Upper lobe of left lung (tissue), 6 donors: ENCODE results near the gene PSAT1. TPM values are rescaled to one million over a fixed set of nuclear protein-coding genes. Genes with fewer than 3 reads are reported as not detected.
A peak's percentile ranks its signal among the peaks of the same experiment; 100 is the strongest.

ENCODE experiments used
- ATAC-seq, 2 donors: fragments of 200-7000 bp; cut with Tn5 transposase; one replicate each; pipeline ENCODE4 v1.9.1; 2022; ENCODE audit warnings: mild to moderate bottlenecking in 2 of 2, moderate library complexity in 2 of 2; ENCODE audit not compliant: low FRiP score in 2 of 2
- DNase-seq, 2 donors: peaks; one replicate each; pipeline ENCODE4 v3.0.0-alpha.2; 2019 to 2020
- H3K27ac ChIP-seq, 4 donors: fragments of 200-600 bp; sonication (generic); one replicate each; pipeline ENCODE4 v1.5.1; 2016 to 2019
- H3K27me3 ChIP-seq, 4 donors: fragments of 200-600 bp; sonication (generic); one replicate each; pipeline ENCODE4 v1.5.1; 2017 to 2019
- H3K36me3 ChIP-seq, 4 donors: fragments of 200-600 bp; sonication (generic); one replicate each; pipeline ENCODE4 v1.5.1; 2016 to 2019
- H3K4me1 ChIP-seq, 4 donors: fragments of 200-600 bp; sonication (generic); one replicate each; pipeline ENCODE4 v1.5.1; 2018 to 2019
- H3K4me3 ChIP-seq, 4 donors: fragments of 200-600 bp; sonication (generic); one replicate each; pipeline ENCODE4 v1.5.1; 2017 to 2019; ENCODE audit warnings: mild to moderate bottlenecking in 2 of 4, moderate library complexity in 1 of 4
- H3K9me3 ChIP-seq, 4 donors: fragments of 200-600 bp; sonication (generic); one replicate each; pipeline ENCODE4 v1.5.1; 2018 to 2019
- CTCF ChIP-seq, 6 experiments: fragments of 450-650 bp in 4 of 6; fragments of 200-600 bp in 2 of 6; sonication (generic) in 2 of 6; IDR thresholded peaks; one replicate each; pipeline ENCODE4 v1.5.1; 2016 to 2019; ENCODE audit warnings: antibody characterized with exemption in 6 of 6
- EP300 ChIP-seq, 4 donors: sonication (generic); formaldehyde crosslinking; IDR thresholded peaks; one replicate each; pipeline ENCODE4 v1.5.1; 2017; ENCODE audit warnings: antibody characterized with exemption in 4 of 4, control low read depth in 2 of 4
- POLR2A ChIP-seq, 4 donors: fragments of 450-650 bp; IDR thresholded peaks; one replicate each; pipeline ENCODE4 v1.5.1; 2016 to 2017; ENCODE audit warnings: antibody characterized with exemption in 4 of 4, mild to moderate bottlenecking in 2 of 4
- POLR2AphosphoS5 ChIP-seq, 2 donors: sonication (generic); formaldehyde crosslinking; IDR thresholded peaks; one replicate each; pipeline ENCODE4 v1.5.1; 2017; ENCODE audit warnings: antibody characterized with exemption in 2 of 2
- WGBS, 2 donors: methylation state at CpG; one replicate each; pipeline ENCODE4 v1.1.5; 2017 to 2018; 5-methylcytosine and 5-hydroxymethylcytosine counted together
- total RNA-seq, 6 donors: library from RNA; depleted of rRNA in 4 of 6; stranded (reverse); fragments of >200 nt in 4 of 6; gene quantifications; one replicate each; pipeline versions ENCODE4 v1.1.0 to v1.2.1, GENCODE V29; 2016 to 2021
- donor health status: DM: no; HTN: no; CAD: no; lungs with moderate emphysema.
- donor health status: DM: no; HTN: yes; CAD: no; lungs with severe emphysema.

Gene PSAT1
- total RNA-seq, 6 donors from 2014 or later: 1.8 to 14.6 (median 6.4) TPM; not detected in 1

GRCh38 chr9:78354989-78355388 is 58.1 kb downstream of the PSAT1 start:
- no peaks in the 10 kb centered on the region for H3K27me3 ChIP-seq
- H3K27ac ChIP-seq: no peak overlapping the region
- TF ChIP-seq POLR2AphosphoS5 (IDR thresholded peaks at IDR 0.05): no peak
- no peak for TF ChIP-seq EP300 (IDR thresholded peaks at IDR 0.05)
- TF ChIP-seq POLR2A (IDR thresholded peaks at IDR 0.05): no peak
- TF ChIP-seq CTCF (IDR thresholded peaks at IDR 0.05): no peak
- no peaks in the 10 kb centered on the region for H3K9me3 ChIP-seq
- H3K4me1 ChIP-seq: no peaks in the 10 kb centered on the region
- no peak for DNase-seq
- ATAC-seq: no peak
- no peaks in the 10 kb centered on the region for H3K36me3 ChIP-seq
- H3K4me3 ChIP-seq: no peak overlapping the region
- WGBS, 2 donors: 83 to 86% methylated on average over 3 of the region's 3 CpGs

DNA sequence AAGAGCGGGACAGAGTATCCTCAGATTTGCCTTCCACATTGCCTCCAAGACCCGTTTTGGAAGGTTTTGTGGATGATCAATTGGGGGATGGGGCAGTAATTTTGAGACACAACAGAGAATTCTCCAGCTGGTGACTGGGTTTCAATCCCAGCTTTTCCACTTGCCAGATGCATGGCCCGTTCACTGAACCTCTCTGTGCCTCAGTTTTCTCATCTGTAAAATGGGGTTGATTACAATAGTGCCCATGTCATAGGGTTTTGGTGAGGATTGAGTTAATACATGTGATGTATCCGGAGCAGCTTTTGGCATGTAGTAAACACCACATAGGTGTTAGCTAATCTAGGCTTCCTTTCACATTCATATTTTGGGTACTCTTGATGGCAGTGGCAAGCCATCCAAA is 59.7 kb downstream of the PSAT1 start:
- 68 to 82% methylated on average over 4 of the region's 4 CpGs for WGBS, 2 donors
- no peaks in the 10 kb centered on the region for H3K27me3 ChIP-seq
- DNase-seq (no peak), ATAC-seq (no peak)
- no peaks in the 10 kb centered on the region for H3K9me3 ChIP-seq
- TF ChIP-seq POLR2A (IDR thresholded peaks at IDR 0.05) (no peak), POLR2AphosphoS5 (IDR thresholded peaks at IDR 0.05) (no peak), CTCF (IDR thresholded peaks at IDR 0.05) (no peak), EP300 (IDR thresholded peaks at IDR 0.05) (no peak)
- H3K4me1 ChIP-seq: no peaks in the 10 kb centered on the region
- H3K27ac ChIP-seq: no peak overlapping the region
- no peaks in the 10 kb centered on the region for H3K36me3 ChIP-seq
- no peak overlapping the region for H3K4me3 ChIP-seq

DNA sequence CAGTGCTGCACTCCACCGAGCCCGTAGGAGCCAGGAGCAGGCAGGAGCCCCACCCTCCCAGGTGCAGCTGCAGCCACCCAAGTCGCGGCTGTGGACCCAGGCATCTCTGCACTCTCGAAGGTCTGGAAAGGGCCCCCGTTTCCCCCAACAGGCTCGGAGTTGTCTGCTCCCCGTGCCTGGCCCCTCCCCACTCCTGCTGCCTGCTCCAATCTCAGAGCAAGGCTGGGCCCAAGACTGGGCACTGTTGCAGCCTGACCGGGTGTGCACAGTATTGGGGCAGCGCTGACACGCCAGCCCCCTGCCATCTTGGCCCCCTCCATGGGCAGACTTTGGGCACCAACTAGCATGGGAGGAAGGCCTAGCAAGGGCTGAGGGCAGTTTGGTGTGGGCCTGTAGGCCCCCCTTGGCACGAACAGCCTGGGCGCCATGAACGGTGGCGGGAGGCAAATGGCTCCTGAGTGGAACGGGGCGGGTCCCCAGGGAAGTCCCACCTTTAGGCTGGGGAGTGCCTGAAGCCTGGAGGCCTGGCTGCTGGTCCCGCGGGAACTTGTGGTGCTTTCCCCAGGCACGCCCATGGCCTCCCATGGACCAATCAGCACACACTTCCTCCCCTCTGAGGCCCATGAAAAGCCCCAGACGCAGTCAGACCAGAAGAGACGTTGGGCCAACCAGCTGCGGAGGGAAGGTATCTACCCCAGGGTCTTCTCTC is 60.4 kb downstream of the PSAT1 start:
- DNase-seq: peak in 1 of 2 donors; percentile 66
- no peaks in the 10 kb centered on the region for H3K9me3 ChIP-seq
- no peaks in the 10 kb centered on the region for H3K4me1 ChIP-seq
- no peak overlapping the region for H3K27ac ChIP-seq
- no peak for TF ChIP-seq EP300 (IDR thresholded peaks at IDR 0.05)
- no peak for TF ChIP-seq CTCF (IDR thresholded peaks at IDR 0.05)
- no peak for TF ChIP-seq POLR2AphosphoS5 (IDR thresholded peaks at IDR 0.05)
- no peak for TF ChIP-seq POLR2A (IDR thresholded peaks at IDR 0.05)
- H3K36me3 ChIP-seq: no peaks in the 10 kb centered on the region
- no peaks in the 10 kb centered on the region for H3K27me3 ChIP-seq
- H3K4me3 ChIP-seq: no peak overlapping the region
- peak in 1 of 2 donors; percentile 25 for ATAC-seq
- 90 to 92% methylated on average over 18 to 22 of the region's 23 CpGs for WGBS, 2 donors

DNA sequence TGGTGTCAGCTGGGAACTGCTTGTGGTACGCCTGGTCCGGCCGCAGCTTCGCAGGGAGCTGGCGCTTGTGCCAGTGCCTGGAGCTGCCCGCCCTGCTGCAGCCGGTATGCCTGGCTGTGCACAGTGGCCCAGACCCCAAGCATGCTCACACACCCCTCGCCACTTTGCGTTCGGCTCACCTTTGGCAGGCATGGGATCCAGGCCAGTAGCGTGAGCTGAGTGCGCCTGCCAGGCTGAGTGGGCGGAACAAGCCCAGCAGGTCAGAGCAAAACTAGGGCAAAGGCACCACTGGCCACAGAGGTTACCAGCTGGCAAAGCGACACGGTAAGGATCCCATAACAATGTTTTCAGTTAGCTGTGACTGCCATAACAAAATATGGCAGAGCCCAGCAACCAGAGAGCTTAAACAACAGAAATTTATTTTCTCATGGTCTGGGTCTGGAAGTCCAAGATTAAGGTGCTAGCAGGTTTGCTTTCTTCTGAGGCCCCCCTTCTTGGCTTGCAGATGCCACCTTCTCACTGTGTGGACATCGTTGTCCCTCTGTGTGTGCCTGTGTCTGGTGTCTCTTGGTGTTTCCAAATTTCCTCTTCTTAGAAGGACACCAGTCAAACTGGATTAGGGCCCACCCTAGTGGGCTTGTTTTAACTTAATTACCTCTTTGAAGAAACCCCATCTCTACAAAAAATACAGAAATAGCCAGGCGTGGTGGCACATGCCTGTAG is 61.6 kb downstream of the PSAT1 start:
- 94% methylated on average over 15 to 17 of the region's 17 CpGs for WGBS, 2 donors
- no peaks in the 10 kb centered on the region for H3K27me3 ChIP-seq
- H3K36me3 ChIP-seq: no peaks in the 10 kb centered on the region
- no peak overlapping the region for H3K27ac ChIP-seq
- DNase-seq: peak in 1 of 2 donors; percentile 52
- no peak for ATAC-seq
- H3K9me3 ChIP-seq: no peaks in the 10 kb centered on the region
- H3K4me1 ChIP-seq: no peaks in the 10 kb centered on the region
- no peak overlapping the region for H3K4me3 ChIP-seq
- TF ChIP-seq POLR2AphosphoS5 (IDR thresholded peaks at IDR 0.05): no peak
- TF ChIP-seq EP300 (IDR thresholded peaks at IDR 0.05): no peak
- TF ChIP-seq POLR2A (IDR thresholded peaks at IDR 0.05): no peak
- no peak for TF ChIP-seq CTCF (IDR thresholded peaks at IDR 0.05)
